HepG2 (cell line): ENCODE results near the gene CCN2. TPM values are rescaled to one million over a fixed set of nuclear protein-coding genes. Genes with fewer than 3 reads are reported as not detected.

Experiments used
- CREB1 ChIP-seq, 2 experiments: fragments of 450-650 bp in 1 of 2; IDR thresholded peaks; 2 replicates each; pipeline ENCODE4 v1.6.1; 2016 to 2017; ENCODE audit warnings: control low read depth in 1 of 2, mild to moderate bottlenecking in 1 of 2, missing compliant biosample characterization in 1 of 2, missing genetic modification characterization in 1 of 2
- KLF9 ChIP-seq: IDR thresholded peaks from 2 replicates; pipeline ENCODE4 v1.6.1; 2016; ENCODE audit warnings: low read depth
- NCOR1 ChIP-seq: fragments of 200-600 bp; sonication (generic); IDR thresholded peaks from 2 replicates; pipeline ENCODE4 v1.7.0; 2017; ENCODE audit warnings: antibody characterized with exemption, low read length, borderline replicate concordance
- NKX3-1 ChIP-seq: sonication (generic); formaldehyde crosslinking; IDR thresholded peaks from 2 replicates; pipeline ENCODE4 v1.5.0; 2020; ENCODE audit warnings: missing genetic modification reagents
- ZBTB7B ChIP-seq: sonication (generic); formaldehyde crosslinking; IDR thresholded peaks from 2 replicates; pipeline ENCODE4 v1.4.0; 2020; ENCODE audit warnings: missing genetic modification reagents
- ZNF180 ChIP-seq: sonication (generic); formaldehyde crosslinking; IDR thresholded peaks from 2 replicates; pipeline ENCODE4 v1.4.0; 2020; ENCODE audit warnings: low read depth, missing genetic modification reagents, borderline replicate concordance
- ZNF607 ChIP-seq: sonication (generic); formaldehyde crosslinking; IDR thresholded peaks from 2 replicates; pipeline ENCODE4 v1.5.1; 2020; ENCODE audit warnings: missing genetic modification reagents, mild to moderate bottlenecking, borderline replicate concordance
- polyA plus RNA-seq, 8 experiments: library from polyadenylated mRNA; depleted of rRNA in 3 of 8; stranded (reverse) in 7 of 8; unstranded in 1 of 8; fragments of >200 nt; fragmentation: Illumina TruSeq in 4 of 8; extraction: Trizol in 4 of 8; gene quantifications; 2 replicates each; pipeline versions ENCODE4 v1.2.1 to v1.2.3, GENCODE V29; 2011 to 2016; ENCODE audit warnings: low read depth in 4 of 8, missing spikeins in 1 of 8, mixed read lengths in 1 of 8; ENCODE audit not compliant: insufficient read depth in 1 of 8
- total RNA-seq, 5 experiments: library from RNA; depleted of rRNA; stranded (reverse); fragments of >200 nt; fragmentation: Illumina TruSeq; extraction: Trizol; gene quantifications; 2 replicates each; pipeline ENCODE4 v1.2.3, GENCODE V29; 2016; ENCODE audit warnings: low read depth in 1 of 5
- TF ChIP-seq, protein P1 (sequence below), 2 experiments: fragments of 450-650 bp in 1 of 2; sonication (generic) in 1 of 2; formaldehyde crosslinking in 1 of 2; IDR thresholded peaks; 2 replicates each; pipeline versions ENCODE4 v1.6.1 to v1.8.0; 2016 to 2022; ENCODE audit warnings: antibody characterized with exemption in 1 of 2, mild to moderate bottlenecking in 1 of 2, missing genetic modification reagents in 1 of 2
- TF ChIP-seq, protein P2 (sequence below): sonication (generic); formaldehyde crosslinking; IDR thresholded peaks from 2 replicates; pipeline ENCODE4 v1.9.0; 2021; ENCODE audit warnings: missing genetic modification reagents, borderline replicate concordance
- TF ChIP-seq, protein P3 (sequence below): sonication (generic); formaldehyde crosslinking; IDR thresholded peaks from 2 replicates; pipeline ENCODE4 v1.4.0; 2020; ENCODE audit warnings: missing genetic modification reagents

Gene CCN2
- total and polyA plus RNA-seq, 2 of the 13 experiments (the other 11 are each of a cell fraction or from before 2014, with no cell fraction given), result 34.7 to 316 TPM

DNA sequence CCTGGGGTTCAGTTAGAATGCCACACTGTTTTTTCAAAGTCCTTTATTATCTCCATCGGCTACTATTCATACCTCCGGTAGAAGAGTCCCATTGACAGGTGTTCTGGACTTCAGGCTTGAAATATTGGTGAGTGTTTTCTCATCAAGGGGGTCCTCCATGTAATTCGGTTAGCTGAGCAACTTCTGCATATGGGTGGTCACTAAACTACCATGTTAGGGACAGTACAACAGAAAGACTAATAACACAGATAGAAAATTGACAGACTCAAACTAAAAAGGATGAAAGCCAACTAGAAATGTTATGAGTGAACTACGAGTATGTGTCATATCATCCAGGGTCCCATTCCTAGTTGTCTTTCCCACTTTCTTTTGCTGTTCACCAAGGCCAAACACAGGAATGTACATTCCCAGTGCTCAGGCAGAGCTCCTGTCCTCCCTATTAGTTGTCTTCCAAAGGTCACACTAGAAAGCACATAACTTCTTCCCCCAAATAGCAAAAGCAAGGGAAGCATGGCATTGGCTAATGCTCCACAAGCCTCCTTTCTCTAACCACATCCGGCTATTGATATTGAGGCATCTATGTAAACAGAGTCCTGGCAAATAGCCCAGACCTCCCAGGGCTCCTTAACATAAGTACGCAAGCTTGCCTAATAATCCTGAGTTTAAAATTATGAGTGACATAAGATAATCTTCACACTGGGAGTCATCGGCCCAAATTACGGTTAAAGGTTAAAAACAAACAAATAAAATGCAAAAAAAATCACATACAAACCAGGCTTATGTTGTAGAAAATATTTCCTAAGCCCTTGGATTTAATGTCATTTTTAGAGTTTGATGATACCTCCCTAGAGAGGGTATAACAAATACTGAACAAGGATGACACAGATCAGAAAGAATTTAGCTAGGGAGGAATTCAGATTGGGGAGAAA lies 13.2 kb downstream of the CCN2 start (continued):
- TF ChIP-seq, protein P1, sequence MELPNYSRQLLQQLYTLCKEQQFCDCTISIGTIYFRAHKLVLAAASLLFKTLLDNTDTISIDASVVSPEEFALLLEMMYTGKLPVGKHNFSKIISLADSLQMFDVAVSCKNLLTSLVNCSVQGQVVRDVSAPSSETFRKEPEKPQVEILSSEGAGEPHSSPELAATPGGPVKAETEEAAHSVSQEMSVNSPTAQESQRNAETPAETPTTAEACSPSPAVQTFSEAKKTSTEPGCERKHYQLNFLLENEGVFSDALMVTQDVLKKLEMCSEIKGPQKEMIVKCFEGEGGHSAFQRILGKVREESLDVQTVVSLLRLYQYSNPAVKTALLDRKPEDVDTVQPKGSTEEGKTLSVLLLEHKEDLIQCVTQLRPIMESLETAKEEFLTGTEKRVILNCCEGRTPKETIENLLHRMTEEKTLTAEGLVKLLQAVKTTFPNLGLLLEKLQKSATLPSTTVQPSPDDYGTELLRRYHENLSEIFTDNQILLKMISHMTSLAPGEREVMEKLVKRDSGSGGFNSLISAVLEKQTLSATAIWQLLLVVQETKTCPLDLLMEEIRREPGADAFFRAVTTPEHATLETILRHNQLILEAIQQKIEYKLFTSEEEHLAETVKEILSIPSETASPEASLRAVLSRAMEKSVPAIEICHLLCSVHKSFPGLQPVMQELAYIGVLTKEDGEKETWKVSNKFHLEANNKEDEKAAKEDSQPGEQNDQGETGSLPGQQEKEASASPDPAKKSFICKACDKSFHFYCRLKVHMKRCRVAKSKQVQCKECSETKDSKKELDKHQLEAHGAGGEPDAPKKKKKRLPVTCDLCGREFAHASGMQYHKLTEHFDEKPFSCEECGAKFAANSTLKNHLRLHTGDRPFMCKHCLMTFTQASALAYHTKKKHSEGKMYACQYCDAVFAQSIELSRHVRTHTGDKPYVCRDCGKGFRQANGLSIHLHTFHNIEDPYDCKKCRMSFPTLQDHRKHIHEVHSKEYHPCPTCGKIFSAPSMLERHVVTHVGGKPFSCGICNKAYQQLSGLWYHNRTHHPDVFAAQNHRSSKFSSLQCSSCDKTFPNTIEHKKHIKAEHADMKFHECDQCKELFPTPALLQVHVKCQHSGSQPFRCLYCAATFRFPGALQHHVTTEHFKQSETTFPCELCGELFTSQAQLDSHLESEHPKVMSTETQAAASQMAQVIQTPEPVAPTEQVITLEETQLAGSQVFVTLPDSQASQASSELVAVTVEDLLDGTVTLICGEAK (IDR thresholded peaks at IDR 0.05), result no peak
- TF ChIP-seq, protein P1 (CRISPR knock-in tag; IDR thresholded peaks at IDR 0.05), result peak; percentile 49; the same call in 1 of the 2 replicates
- TF ChIP-seq ZBTB7B (CRISPR knock-in tag) (peak; percentile 93), CREB1 (IDR thresholded peaks at IDR 0.05) (0 out of 2 replicates have a peak, but pooled peaks have one; percentile 15), CREB1 (CRISPR knock-in tag; IDR thresholded peaks at IDR 0.05) (peak; percentile 88), KLF9 (CRISPR knock-in tag) (no peak), NCOR1 (peak; percentile 96; the same call in 1 of the 2 replicates), ZNF180 (CRISPR knock-in tag) (no peak), NKX3-1 (CRISPR knock-in tag) (peak; percentile 49; the same call in 1 of the 2 replicates), ZNF607 (peak; percentile 75; the same call in 1 of the 2 replicates)
- TF ChIP-seq, protein P2, sequence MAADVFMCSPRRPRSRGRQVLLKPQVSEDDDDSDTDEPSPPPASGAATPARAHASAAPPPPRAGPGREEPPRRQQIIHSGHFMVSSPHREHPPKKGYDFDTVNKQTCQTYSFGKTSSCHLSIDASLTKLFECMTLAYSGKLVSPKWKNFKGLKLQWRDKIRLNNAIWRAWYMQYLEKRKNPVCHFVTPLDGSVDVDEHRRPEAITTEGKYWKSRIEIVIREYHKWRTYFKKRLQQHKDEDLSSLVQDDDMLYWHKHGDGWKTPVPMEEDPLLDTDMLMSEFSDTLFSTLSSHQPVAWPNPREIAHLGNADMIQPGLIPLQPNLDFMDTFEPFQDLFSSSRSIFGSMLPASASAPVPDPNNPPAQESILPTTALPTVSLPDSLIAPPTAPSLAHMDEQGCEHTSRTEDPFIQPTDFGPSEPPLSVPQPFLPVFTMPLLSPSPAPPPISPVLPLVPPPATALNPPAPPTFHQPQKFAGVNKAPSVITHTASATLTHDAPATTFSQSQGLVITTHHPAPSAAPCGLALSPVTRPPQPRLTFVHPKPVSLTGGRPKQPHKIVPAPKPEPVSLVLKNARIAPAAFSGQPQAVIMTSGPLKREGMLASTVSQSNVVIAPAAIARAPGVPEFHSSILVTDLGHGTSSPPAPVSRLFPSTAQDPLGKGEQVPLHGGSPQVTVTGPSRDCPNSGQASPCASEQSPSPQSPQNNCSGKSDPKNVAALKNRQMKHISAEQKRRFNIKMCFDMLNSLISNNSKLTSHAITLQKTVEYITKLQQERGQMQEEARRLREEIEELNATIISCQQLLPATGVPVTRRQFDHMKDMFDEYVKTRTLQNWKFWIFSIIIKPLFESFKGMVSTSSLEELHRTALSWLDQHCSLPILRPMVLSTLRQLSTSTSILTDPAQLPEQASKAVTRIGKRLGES (CRISPR knock-in tag), result no peak
- TF ChIP-seq, protein P3, sequence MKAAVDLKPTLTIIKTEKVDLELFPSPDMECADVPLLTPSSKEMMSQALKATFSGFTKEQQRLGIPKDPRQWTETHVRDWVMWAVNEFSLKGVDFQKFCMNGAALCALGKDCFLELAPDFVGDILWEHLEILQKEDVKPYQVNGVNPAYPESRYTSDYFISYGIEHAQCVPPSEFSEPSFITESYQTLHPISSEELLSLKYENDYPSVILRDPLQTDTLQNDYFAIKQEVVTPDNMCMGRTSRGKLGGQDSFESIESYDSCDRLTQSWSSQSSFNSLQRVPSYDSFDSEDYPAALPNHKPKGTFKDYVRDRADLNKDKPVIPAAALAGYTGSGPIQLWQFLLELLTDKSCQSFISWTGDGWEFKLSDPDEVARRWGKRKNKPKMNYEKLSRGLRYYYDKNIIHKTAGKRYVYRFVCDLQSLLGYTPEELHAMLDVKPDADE (CRISPR knock-in tag), result no peak
